ENCODE results near the gene SLC44A4.

- TF ChIP-seq POLR2A (IDR thresholded peaks at IDR 0.05; ENCODE audit: low read length), result no peak
- TF ChIP-seq GATA1 (IDR thresholded peaks at IDR 0.05; ENCODE audit: low read depth, low read length), result no peak
Observed at GRCh38 chr6:31842053-31842452, 36.7 kb downstream of the SLC44A4 start.
